NCI-H2227 (cell line): ENCODE measurements around the gene IGF1R.

ENCODE experiments used
- DNase-seq: peaks from one replicate; lab custom pipeline; 2025; ENCODE audit not compliant: unreplicated experiment; lab: John Stamatoyannopoulos, UW

Gene IGF1R

DNA sequence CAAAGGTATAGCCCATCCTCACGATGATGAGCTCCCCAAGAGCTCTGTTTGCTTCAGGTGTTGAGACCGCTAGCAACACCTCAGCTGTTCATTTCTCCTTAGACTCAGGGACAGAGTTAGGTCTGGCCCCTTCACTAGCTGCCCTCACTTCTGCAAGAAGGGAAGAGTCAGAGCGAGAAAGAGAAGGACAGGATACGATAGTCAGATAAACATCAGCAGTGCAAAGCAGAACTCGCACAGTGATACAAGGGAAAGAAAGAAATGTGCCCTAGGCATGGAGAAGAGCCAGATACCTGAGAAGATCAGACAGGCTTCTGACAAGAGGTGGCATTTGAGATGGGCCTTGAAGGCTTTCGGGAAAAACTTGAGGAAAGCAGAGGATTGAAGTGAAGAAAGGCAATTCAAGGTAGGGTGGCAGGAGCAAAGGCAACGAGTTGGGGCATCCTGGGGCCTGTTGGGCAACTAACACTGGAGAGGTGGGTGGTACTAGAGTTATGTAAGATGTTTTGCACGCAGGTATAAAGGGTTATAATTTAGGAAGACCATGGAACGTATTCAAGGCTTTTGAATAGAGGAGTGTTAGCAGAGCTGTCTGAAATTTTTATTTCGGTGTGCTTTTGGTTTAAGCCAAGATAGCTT, 253.2 kb downstream of the IGF1R start:
- DNase-seq: no peak

DNA sequence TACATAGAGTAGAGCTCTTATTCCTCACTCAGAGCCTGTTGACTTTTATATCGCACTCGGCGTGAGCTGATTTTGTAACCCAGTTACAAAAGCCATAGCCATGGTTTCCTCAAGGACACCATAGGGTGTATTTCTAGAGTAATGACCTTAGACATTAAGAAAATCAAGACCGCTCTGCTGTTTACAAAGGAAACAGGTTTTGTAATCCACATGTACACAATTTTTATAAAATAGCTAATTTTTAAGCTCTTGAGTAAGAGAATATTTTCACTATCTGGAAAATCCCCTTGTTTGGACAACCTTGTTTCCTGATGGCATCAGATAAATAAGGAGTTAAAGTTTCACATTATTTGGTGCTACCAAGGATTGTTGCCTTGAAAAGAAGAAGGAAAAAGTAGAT, 254.6 kb downstream of the IGF1R start:
- DNase-seq: no peak

DNA sequence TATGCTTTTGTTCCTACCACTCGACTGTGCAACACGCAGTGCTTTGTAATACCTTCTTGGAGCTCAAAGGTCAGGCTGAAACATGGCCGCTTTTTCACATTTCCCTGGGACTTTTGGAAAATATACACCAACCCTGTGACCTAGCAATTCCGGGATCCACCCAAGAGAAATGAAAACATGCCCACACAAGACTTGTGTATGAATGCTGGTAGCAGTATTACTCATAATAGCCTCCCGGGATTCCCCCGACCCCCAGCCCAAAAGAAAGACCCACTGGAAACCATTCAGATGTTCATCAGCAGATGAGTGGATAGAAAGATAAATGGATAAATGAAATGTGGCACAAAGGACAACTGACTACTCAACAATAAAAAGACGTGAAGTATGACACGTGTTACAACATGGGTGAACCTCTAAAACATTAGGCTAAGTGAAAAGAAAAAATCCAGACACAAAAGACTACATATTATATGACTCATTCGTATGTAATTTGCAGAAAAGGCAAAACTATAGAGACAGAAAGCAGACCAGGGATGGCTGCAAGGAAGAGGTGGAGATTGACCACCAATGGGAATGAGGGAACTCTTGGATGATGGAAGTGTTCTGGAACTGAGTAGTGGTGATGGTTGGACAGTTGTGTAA, 255.2 kb downstream of the IGF1R start:
- DNase-seq: no peak

DNA sequence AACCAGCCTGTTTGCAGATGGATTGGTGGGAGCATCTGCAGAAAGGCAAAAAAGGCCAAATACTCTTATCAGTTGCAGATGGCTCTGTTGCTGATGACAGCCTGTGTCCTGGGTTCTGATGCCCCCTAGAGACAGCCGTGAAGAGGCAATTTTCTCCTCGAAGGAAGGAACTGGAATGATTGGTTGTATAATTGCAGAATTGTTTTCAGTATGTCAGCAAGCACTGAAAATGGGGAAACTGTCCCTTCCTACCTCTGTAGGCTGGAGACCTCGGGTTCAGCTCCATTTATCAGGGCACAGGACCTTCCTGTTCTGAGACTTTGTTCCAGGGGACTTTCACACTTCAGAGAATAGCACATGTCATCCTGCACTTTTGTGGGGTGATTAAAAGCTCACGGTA, 256.2 kb downstream of the IGF1R start:
- DNase-seq: peak; percentile 42

DNA sequence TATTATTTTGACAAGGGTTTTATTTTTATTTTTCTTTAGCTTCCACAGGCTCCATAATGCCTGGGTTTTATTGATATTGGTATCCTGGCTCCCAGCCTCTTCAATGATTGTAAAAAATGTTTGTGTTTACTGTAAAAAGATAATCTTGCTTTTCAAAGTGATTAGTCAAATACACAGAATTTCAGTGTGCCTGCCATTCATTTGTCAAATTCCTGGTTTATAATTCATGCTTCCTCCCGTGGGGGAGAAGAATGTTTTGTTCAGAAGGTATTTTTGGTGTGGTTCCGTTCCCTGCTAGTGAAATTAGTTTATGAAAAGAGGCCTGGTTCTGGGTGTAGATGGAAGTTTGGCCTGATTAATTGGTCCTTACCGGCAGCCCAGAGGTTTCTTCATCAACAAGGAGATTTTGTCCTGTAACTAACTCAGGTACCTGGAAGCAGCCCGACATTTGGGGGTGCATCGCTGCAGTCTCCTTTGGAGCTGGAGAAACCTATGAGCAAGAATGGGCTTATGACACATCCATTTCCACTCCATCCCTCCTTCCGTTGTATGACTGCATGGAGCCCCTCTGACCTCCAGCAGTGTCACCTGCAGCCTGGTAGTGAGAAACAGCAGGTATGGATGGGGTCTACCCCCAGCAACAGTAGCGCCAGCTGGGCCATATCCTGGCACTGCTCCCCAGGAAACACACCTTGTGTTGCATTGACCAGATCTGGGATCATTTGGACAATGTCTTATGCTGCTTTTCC, 257.8 kb downstream of the IGF1R start:
- no peak for DNase-seq

DNA sequence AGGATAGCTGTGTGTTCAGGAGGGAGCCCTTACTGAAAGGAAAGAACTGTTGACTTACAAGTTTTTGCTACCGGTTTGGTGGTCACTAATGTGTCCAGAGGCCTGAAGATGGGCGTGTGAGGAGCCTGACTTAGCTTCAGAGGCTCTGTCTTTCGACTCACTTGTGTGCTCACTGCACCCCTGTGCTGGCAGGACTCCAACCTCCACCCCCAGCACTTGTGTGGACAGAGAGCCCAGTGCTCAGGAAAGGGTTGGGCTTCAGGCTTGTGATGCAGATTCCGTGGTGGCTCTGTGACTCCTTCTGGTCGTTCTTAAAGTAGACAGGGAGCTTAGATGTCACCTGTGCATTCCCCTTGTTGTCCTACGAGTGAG, 258.4 kb downstream of the IGF1R start:
- no peak for DNase-seq

DNA sequence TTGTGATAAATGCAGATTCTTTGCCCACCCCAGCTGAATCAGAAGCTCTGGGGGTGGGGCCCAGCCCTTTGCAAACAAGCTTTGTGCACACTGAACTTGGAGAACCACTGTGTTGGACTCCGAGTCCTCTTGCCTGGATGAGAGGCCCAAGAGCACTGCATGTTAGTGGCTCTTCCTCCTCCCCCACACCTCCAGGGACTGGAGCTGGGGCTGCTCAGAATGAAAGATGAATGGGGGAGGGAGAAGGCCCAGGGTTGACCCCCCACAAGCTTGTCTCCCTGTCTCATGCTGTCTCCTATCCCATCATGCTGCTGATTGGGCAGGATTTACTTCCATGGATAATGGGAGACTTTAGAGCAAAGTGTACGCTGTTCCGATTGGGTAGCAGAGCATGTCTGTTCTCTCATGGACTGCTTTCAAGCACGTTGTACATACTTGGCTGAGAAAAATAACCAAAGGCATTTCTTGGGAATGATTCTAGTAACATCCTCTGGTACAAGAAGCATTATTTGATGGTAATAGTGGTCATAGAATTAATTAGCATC, 259.7 kb downstream of the IGF1R start:
- no peak for DNase-seq

DNA sequence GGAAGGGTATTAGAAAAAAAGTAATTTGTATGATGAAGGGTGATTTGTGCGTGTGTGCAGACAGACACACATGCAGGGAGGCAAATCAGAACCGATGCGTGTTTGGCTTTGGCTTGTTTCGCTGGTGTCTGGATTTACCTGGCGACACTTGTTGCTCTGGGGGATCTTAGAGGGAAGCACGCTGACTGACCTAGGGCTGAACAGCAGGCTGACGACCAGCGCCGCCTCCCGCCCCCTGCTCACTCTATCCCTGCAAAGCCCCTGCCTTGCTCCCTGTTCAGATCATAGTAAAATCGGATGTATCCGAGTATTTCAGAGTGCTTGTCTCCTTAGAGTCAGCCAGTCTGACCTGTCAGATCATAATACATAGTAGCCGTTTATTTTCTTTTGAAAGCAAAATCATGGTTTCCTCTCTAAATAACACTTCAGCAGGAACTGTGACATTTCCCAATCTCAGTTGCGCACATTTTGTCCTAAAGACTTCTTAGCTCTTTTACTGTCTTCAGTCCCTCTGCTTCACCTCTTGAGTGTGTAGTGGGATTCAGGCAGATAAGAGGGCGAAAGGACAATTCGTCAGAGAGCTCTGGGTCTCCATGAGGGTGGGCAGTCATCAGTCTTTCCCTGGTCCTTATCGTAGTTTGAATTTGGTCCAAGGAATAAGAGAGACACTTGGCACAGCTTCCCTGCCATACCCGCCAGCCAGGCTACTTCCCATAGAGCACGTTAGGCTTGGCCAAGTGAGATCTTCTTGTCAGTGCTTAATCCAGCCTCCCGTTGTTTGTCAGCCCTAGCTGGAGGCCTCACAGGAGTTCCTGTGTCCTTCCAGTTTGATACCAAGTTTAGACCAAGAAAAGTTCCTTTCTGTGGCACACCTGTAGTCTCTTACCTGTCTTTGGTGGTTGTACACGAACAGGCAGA, 261.9 kb downstream of the IGF1R start:
- no peak for DNase-seq

DNA sequence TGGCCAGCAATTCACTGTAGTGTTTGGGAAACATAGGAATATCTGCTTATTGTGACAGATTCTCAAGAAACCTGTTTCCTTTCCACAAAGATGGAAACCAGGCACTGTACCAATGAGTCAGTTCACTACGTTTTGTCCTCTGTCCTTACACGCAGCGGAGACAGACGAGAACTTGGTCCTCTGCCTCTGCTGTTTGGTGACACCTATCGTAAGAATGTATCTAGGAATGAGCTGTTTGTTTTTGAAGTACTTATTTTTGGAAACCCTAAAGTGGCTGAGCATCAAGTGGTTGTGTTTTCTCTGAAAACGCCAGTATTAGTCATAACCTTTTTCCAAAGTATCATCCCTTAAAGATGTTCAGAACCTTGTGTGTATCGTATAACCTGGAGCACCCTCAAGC, 266.3 kb downstream of the IGF1R start:
- DNase-seq: no peak

DNA sequence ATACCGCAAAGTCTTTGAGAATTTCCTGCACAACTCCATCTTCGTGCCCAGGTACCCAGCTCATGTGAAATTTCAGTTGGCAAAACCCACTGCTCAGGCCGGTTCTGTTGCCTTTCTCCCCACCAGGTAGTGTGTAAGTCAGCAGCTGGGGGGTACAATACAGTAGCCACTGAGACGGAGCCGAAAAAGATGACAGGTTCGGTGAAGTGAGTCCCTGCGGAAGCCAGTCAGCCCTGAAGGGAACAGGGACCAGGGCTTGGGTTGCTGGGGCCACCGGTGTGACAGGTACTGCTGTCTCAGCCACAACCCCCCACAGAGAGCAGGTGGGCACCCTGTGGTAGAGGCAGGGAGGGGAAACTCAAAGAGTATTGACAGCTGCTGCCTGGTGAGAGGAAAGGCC, 268.5 kb downstream of the IGF1R start:
- DNase-seq: no peak

DNA sequence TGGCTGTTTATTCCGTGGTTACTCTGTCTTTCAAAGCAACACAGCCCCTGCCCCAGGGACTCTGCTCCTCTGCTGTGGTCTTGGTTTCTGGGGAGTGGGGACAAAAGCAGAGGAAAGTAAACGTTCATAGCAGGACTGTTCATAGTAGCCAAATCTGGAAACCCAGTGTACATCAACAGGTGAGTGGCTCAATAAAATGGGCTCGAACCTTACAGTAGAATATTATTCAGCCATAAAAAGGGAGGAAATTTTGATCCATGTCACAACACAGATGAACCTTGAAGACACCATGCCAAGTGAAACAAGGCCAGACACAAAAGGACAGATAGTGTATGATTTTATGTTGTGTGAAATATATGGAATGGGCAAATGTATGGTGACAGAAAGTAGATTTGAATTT, 269.1 kb downstream of the IGF1R start:
- DNase-seq: no peak

DNA sequence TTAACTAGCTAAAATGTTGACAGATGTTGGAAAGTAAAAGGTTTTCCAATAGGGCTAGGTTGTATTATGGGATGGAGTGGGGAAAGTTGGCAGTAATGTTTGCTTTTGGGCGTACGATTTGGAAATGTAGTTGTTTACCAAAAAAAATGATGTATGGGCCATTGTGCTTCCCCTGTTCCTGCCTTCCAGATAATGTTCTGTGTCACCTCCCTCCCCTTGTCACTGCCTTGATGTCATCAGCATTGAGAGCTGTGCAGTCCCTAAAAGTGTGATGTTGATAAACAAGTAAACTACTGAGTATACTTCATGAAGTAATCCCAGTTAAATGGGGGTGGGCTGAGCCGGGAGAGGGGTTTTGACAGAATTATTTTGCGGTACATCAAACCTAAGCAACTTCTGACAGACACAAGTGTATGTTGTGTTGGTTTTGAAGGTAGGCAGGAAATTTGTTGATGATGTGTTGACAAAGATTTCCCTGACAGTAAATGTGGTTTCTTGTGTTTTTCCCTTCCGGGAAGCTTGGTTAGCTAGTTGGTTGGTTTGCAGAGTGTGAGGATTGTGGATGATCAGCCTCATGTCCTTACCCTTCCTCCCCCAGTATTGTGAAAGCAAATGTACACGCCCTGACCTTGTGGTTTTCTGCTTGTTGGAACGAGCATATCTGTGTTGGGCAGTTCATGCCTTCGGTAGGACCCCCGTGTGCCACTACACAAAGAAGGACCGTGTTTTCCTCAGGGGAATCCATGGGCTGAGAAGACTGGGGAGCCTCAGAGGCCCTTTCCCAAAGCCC, 271.9 kb downstream of the IGF1R start:
- DNase-seq: no peak

DNA sequence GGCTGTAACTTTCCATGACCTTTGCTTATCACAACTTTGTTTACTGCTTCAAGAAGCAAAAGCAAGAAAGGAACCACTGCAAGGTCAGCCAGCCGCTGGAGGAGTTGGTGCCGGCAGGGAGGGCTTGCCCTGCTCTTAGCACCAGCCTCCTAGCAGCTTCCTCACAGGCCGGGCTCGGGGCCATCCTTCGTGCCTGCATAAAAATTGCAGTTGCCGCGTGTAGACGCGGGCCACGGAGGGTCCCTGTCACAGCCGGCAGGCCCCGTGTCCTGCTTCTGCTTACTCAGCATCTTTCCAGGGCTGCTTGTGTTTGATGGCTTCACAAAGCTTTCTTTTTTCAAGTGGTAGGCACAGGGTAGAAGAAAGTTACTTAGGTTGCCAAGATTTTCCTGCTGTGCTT, 274.8 kb downstream of the IGF1R start:
- no peak for DNase-seq

DNA sequence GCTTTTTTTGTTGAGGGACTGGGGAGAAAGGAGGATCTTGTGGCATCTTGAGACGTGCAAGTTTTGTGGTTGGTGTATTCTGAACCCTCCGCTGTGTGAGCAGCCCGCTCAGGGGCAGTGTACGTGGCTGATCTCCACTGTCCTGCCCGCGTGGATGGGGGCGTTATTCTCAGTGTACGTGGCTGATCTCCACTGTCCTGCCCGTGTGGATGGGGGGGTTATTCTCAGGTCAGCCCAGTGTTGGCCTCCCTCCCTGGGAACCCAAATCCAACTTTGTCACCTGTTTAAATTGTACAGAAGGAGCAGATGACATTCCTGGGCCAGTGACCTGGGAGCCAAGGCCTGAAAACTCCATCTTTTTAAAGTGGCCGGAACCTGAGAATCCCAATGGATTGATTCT, 275.2 kb downstream of the IGF1R start:
- DNase-seq: no peak

DNA sequence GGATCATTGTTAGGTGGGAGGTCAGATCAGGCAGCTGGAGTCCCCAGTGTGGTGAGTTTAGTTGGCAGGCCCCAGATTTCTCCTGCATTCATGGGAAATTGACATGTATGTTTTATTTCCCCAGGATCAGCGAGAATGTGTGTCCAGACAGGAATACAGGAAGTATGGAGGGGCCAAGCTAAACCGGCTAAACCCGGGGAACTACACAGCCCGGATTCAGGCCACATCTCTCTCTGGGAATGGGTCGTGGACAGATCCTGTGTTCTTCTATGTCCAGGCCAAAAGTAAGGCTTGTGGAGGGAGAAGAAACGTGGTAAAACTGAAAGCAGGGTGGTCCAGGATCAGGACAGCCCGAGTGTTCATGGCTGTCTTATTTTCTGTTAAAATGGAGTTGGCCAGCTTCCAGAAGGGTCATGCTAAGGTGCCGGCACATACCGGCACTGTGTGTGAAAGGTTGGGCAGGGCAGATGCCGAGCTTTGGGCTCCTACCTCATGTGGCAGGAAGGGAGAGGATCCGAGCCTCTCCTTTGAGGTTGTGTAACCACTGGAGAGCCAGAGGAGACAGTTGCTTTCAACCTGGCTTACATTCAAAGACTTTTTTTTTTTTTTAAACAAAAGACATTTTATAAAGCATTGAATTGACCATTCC, 276.2 kb downstream of the IGF1R start:
- DNase-seq: no peak

DNA sequence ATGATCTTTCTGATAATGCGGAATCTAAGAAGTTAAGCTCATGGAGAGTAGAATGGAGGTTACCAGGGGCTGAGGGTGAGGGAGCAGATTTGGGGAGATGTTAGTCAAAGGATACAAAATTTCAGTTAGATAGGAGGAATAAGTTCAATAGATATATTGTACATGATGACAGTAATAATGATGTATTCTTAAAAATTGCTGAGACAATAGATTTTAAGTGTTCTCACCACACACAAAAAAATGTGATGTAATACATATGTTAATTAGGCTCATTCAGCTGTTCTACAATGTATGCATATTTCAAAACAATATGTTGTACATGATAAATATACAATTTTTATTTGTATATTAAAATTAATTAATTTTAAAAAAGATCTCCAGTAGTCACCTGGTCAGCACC, 277.9 kb downstream of the IGF1R start:
- no peak for DNase-seq

DNA sequence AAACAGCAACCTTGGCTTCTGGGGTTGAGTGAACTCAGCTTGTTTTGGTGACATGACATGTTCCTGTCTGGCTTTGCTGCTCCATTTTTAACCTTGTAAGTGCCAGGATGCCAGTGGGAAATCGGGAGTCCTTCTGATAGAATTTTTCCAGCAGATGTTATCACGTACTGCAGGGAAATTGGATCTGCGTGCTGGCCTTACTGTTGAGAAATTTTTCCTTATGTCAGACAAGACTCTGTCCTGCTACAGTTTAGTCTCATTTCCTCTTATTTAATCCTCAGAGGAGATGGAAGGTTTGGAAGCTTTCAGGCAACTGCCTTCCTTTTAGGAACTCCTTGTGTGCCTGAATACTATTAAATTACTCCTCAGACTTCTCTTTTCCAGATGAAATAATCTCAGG, 278.7 kb downstream of the IGF1R start:
- DNase-seq: no peak

DNA sequence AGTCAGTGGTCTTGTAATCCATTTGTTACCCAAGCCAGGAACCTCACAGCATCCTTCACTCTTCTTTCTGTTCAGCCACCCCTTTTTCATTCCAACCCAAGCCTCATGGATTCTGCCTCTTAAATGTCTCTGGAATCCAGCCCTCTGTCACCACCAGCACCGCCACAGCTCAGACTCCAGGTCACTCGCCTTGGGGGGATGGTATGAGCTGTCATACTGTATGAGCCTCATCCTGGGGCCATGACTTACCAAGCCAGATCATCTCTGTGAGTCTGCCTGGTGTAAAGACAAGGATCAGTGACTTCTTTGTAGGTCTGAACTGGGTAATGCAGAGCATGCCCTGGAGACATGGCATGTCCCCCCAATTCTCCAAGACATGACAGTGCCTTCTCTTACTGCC, 279.7 kb downstream of the IGF1R start:
- no peak for DNase-seq

DNA sequence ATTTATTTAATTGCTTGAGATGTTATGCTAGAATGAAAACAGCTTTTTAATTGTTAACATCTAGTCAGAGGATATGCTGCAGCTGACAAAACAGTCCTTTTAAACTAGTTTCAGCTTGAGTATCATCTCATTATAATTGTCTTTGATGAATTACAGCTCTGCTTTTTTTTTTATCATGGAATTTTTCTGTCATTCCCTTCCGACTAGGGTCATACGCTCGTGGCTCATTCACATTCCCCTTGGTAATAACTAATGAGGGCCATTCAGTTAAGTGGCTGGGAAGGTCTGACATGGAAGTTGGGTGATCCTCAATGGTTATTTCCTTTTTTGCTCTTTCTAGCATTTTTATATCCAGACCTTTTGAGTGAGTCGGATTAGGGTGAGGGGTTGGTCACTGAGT, 282.2 kb downstream of the IGF1R start:
- no peak for DNase-seq

DNA sequence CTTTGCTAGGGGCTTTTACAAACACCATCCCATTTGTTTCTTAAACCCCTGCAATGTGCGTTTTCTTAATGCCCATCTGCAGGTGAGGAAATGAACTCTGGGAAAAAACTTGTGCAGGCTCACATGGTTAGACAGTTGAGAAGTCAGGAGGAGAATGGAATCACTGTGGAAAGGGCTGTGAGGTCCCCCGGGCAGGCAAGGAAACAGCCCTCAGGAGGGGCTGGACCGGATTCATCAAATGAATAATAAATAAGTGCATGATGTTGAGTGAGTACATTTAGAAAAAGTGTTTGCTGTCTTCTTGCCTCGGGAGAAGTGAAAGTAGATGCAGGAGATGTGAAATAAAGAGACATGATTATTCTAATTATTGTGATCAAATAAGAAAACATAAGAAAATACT, 282.7 kb downstream of the IGF1R start:
- DNase-seq: no peak
